HepG2 (cell line): ENCODE measurements around the gene AKAP7.

Source experiments
- CENPT ChIP-seq: sonication (generic); formaldehyde crosslinking; IDR thresholded peaks from 2 replicates; pipeline ENCODE4 v1.8.0; 2022; ENCODE audit warnings: low read depth, mild to moderate bottlenecking, moderate library complexity, missing genetic modification reagents
- ETV6 ChIP-seq: sonication (generic); formaldehyde crosslinking; conservative IDR thresholded peaks from 2 replicates; pipeline ENCODE4 v1.4.0; 2020; ENCODE audit warnings: missing genetic modification reagents
- JUND ChIP-seq: sonication (generic); formaldehyde crosslinking; IDR thresholded peaks from 2 replicates; pipeline ENCODE4 v1.8.0; 2022; ENCODE audit warnings: mild to moderate bottlenecking, missing genetic modification reagents
- ZNF251 ChIP-seq: sonication (generic); formaldehyde crosslinking; IDR thresholded peaks from 2 replicates; pipeline ENCODE4 v1.9.0; 2021; ENCODE audit warnings: mild to moderate bottlenecking, missing genetic modification reagents

DNA sequence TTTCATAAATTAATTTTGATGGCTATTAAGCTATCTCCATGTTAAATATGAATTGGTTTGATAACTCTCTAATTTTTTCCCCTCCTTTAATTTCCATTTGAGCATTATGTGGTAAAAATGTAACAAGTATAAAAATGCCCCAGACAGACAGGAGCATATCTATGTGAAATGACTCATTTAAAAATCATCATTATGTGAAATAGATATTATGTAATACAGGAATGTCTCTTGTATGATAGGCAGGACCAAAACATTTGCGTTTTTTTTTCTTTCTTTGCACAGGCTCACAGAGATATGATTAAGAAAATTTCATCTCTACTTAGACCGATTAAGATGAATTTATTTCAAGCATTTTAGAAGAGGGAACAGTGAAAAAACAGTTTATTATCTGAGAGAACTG, 95.8 kb downstream of the AKAP7 start:
- TF ChIP-seq ZNF251 (CRISPR knock-in tag), result no peak
- TF ChIP-seq JUND (CRISPR knock-in tag), result no peak
- no peak for TF ChIP-seq CENPT (CRISPR knock-in tag)
- TF ChIP-seq ETV6 (CRISPR knock-in tag), result no peak
